CD14-positive monocyte (primary cell): Measurements from ENCODE around the gene SLC16A4. TPM values are rescaled to one million over a fixed set of nuclear protein-coding genes. Genes with fewer than 3 reads are reported as not detected.

Experiments
- DNase-seq, 3 donors: peaks; one replicate each; pipeline ENCODE4 v3.0.0-alpha.2; 2011 to 2022
- H2AFZ ChIP-seq: 2 replicates; pipeline ENCODE4 v1.6.0; 2012; ENCODE audit warnings: mild to moderate bottlenecking, low read depth, low read length, inconsistent platforms; ENCODE audit not compliant: insufficient read depth, poor library complexity, severe bottlenecking
- H3K27ac ChIP-seq, 2 donors: 1 replicate in 1 of 2; 2 replicates in 1 of 2; pipeline ENCODE4 v1.5.1; 2012 to 2013; ENCODE audit warnings: low read length in 2 of 2, control low read depth in 1 of 2, inconsistent platforms in 1 of 2, low read depth in 1 of 2, mild to moderate bottlenecking in 1 of 2
- H3K27me3 ChIP-seq, 2 donors: one replicate each; pipeline versions ENCODE4 v1.6.0 to v1.6.1; 2011 to 2013; ENCODE audit warnings: low read length in 2 of 2; ENCODE audit not compliant: control insufficient read depth in 2 of 2, insufficient read depth in 2 of 2
- H3K36me3 ChIP-seq, 2 donors: replicated peaks in 1 of 2; 1 replicate in 1 of 2; 2 replicates in 1 of 2; pipeline versions ENCODE4 v1.5.1 to v1.6.1; 2012 to 2013; ENCODE audit warnings: low read length in 2 of 2, control low read depth in 1 of 2, inconsistent platforms in 1 of 2, mild to moderate bottlenecking in 1 of 2; ENCODE audit not compliant: insufficient read depth in 2 of 2, control insufficient read depth in 1 of 2
- H3K4me1 ChIP-seq, 2 donors: 1 replicate in 1 of 2; 2 replicates in 1 of 2; pipeline versions ENCODE4 v1.5.1 to v1.6.1; 2012 to 2013; ENCODE audit warnings: low read length in 2 of 2, control low read depth in 1 of 2, inconsistent platforms in 1 of 2, mild to moderate bottlenecking in 1 of 2, moderate library complexity in 1 of 2; ENCODE audit not compliant: insufficient read depth in 2 of 2, control insufficient read depth in 1 of 2
- H3K4me2 ChIP-seq: replicated peaks from 2 replicates; pipeline ENCODE3; 2012; ENCODE audit warnings: low read length, moderate library complexity, mild to moderate bottlenecking; ENCODE audit not compliant: poor library complexity, severe bottlenecking; ENCODE audit errors: extremely low read depth
- H3K4me3 ChIP-seq, 3 experiments: fragments of 200-600 bp in 1 of 3; sonication (generic) in 1 of 3; replicated peaks in 1 of 3; 1 replicate in 2 of 3; 2 replicates in 1 of 3; pipeline ENCODE4 v1.5.1; 2011 to 2013; ENCODE audit warnings: low read length in 3 of 3, mild to moderate bottlenecking in 3 of 3, control low read depth in 2 of 3, low read depth in 2 of 3, inconsistent platforms in 1 of 3, moderate library complexity in 1 of 3
- H3K79me2 ChIP-seq: 2 replicates; pipeline ENCODE4 v1.6.0; 2012; ENCODE audit warnings: mild to moderate bottlenecking, control low read depth, inconsistent platforms, low read length, moderate library complexity; ENCODE audit not compliant: insufficient read depth
- H3K9ac ChIP-seq: 2 replicates; pipeline ENCODE4 v1.6.0; 2017; ENCODE audit warnings: low read length, mild to moderate bottlenecking; ENCODE audit not compliant: insufficient read depth, poor library complexity, severe bottlenecking
- H3K9me3 ChIP-seq, 2 donors: replicated peaks in 1 of 2; 1 replicate in 1 of 2; 2 replicates in 1 of 2; pipeline versions ENCODE4 v1.5.1 to v1.6.1; 2012 to 2013; ENCODE audit warnings: low read length in 2 of 2, control low read depth in 1 of 2; ENCODE audit not compliant: control insufficient read depth in 1 of 2, insufficient read depth in 1 of 2
- H4K20me1 ChIP-seq: 2 replicates; pipeline ENCODE4 v1.6.0; 2012; ENCODE audit warnings: mild to moderate bottlenecking, low read length, control low read depth, moderate library complexity; ENCODE audit not compliant: insufficient read depth
- H3K27ac Mint-ChIP-seq, 7 donors: one replicate each; pipeline ENCODE4 v1.8.0; 2020; ENCODE audit warnings: mild to moderate bottlenecking in 7 of 7, mixed read lengths in 7 of 7, moderate library complexity in 6 of 7, inconsistent platforms in 2 of 7
- H3K27me3 Mint-ChIP-seq, 3 donors: one replicate each; pipeline ENCODE4 v1.8.0; 2021 to 2022; ENCODE audit warnings: low read depth in 3 of 3, mild to moderate bottlenecking in 3 of 3, mixed read lengths in 3 of 3, moderate library complexity in 3 of 3, inconsistent platforms in 1 of 3
- H3K36me3 Mint-ChIP-seq, 2 donors: one replicate each; pipeline ENCODE4 v1.8.0; 2020; ENCODE audit warnings: mixed read lengths in 2 of 2, inconsistent platforms in 1 of 2, mild to moderate bottlenecking in 1 of 2
- H3K4me1 Mint-ChIP-seq: one replicate; pipeline ENCODE4 v1.8.0; 2020; ENCODE audit warnings: mild to moderate bottlenecking, mixed read lengths
- H3K4me3 Mint-ChIP-seq, 2 donors: one replicate each; pipeline ENCODE4 v1.8.0; 2020; ENCODE audit warnings: mild to moderate bottlenecking in 2 of 2, mixed read lengths in 2 of 2, moderate library complexity in 1 of 2
- H3K9me3 Mint-ChIP-seq, 7 donors: one replicate each; pipeline ENCODE4 v1.8.0; 2020 to 2022; ENCODE audit warnings: mixed read lengths in 7 of 7, mild to moderate bottlenecking in 6 of 7, moderate library complexity in 6 of 7, inconsistent platforms in 2 of 7
- CTCF ChIP-seq: fragments of 200-600 bp; IDR thresholded peaks from one replicate; pipeline ENCODE4 v1.8.0; 2022; ENCODE audit warnings: antibody characterized with exemption, mild to moderate bottlenecking
- WGBS: methylation state at CpG from one replicate; pipeline ENCODE4 v1.1.5; 2013; ENCODE audit warnings: missing lambda C conversion rate; ENCODE audit not compliant: insufficient coverage; 5-methylcytosine and 5-hydroxymethylcytosine counted together
- intact Hi-C, 2 donors: fragments of 100-400 bp; cut with micrococcal nuclease; formaldehyde crosslinking; loops; one replicate each; pipeline versions ENCODE4 v1.15.0 to v1.15.1; 2023
- polyA plus RNA-seq, 3 donors: library from polyadenylated mRNA; depleted of rRNA in 1 of 3; unstranded in 2 of 3; stranded (reverse) in 1 of 3; fragments of 300-500 nt in 2 of 3; fragments of >200 nt in 1 of 3; fragmentation: Illumina TruSeq in 2 of 3; gene quantifications; 1 replicate in 2 of 3; 2 replicates in 1 of 3; pipeline ENCODE4 v1.2.3, GENCODE V29; 2012 to 2021

SLC16A4 gene
- polyA plus RNA-seq, 3 donors: 0.13 to 0.26 (median 0.25) TPM

DNA sequence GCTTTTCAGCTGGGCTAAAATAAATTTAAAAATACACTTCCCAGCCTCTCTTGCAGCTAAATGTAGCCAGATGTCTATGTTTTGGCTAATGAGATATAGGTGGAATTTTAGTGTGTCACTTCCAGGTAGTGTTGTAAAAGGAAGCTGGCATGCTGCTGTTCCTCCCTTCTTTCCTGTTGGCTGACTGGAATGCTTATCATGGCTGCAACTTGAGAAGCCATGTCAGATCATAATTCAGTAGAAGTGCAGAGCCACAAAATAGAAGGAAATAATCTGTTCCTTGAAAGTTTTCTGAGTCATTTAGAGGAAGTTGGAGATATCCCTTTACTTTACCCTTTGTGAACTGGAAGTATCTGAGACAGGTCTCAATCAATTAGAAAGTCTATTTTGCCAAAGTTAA is 62.6 kb downstream of the SLC16A4 start:
- peaks cover 0 to 3% (median 0%) of the 10 kb centered on the region in 7 donors for H3K9me3 Mint-ChIP-seq

DNA sequence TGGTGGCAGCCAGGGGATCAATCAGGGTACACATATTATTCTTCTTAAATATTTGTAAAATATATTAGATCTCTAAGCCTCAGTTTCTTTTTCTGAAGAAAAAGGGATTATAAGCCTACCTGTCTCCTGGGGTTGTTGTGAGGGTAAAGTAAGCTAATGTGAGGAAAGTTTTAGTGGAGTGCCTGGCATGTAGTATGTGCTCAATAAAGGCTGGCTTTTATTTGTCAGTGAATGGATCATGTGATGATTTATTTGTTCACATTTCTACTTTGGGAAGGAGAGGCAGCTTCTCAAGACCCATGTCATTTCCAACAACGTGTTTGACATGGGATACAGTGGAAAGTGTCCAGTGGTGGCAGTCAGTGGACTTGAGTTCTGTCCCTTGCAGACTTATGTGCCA is 64.0 kb downstream of the SLC16A4 start:
- no peak for DNase-seq
- H3K9ac ChIP-seq: no peak overlapping the region
- no peaks in the 10 kb centered on the region for H3K27me3 ChIP-seq
- peaks cover 0 to 3% (median 0%) of the 10 kb centered on the region in 7 donors for H3K9me3 Mint-ChIP-seq
- H3K36me3 ChIP-seq: no peaks in the 10 kb centered on the region
- no peak overlapping the region for H3K27ac Mint-ChIP-seq
- H3K27ac ChIP-seq: no peak overlapping the region
- no peaks in the 10 kb centered on the region for H3K36me3 Mint-ChIP-seq
- intact Hi-C loops: no loop called here
- no peak overlapping the region for H3K4me3 ChIP-seq
- no peak overlapping the region for H3K4me2 ChIP-seq
- H3K9me3 ChIP-seq: no peaks in the 10 kb centered on the region
- TF ChIP-seq CTCF: no peak
- H2AFZ ChIP-seq: no peak overlapping the region
- 80% methylated on average over 1 of the region's 1 CpG for WGBS
- no peaks in the 10 kb centered on the region for H3K27me3 Mint-ChIP-seq
- no peak overlapping the region for H3K4me3 Mint-ChIP-seq
- H4K20me1 ChIP-seq: no peaks in the 10 kb centered on the region
- H3K4me1 ChIP-seq: peaks cover 7 to 8% of the 10 kb centered on the region in 2 donors
- H3K4me1 Mint-ChIP-seq: peaks cover 14% of the 10 kb centered on the region
- H3K79me2 ChIP-seq: no peaks in the 10 kb centered on the region

More for the DNA sequence above, 62.6 kb downstream of the SLC16A4 start:
- no peak overlapping the region for H3K4me3 Mint-ChIP-seq
- no peak overlapping the region for H3K4me2 ChIP-seq
- H2AFZ ChIP-seq: no peak overlapping the region
- no peak overlapping the region for H3K9ac ChIP-seq
- H3K9me3 ChIP-seq: no peaks in the 10 kb centered on the region
- no peaks in the 10 kb centered on the region for H3K27me3 Mint-ChIP-seq
- no peaks in the 10 kb centered on the region for H3K36me3 Mint-ChIP-seq
- H3K36me3 ChIP-seq: no peaks in the 10 kb centered on the region
- intact Hi-C loops: no loop called here
- TF ChIP-seq CTCF: no peak
- peaks cover 7 to 8% of the 10 kb centered on the region in 2 donors for H3K4me1 ChIP-seq
- H3K4me3 ChIP-seq: no peak overlapping the region
- no peaks in the 10 kb centered on the region for H4K20me1 ChIP-seq
- H3K27ac ChIP-seq: no peak overlapping the region
- no peak for DNase-seq
- no peaks in the 10 kb centered on the region for H3K79me2 ChIP-seq
- no peaks in the 10 kb centered on the region for H3K27me3 ChIP-seq
- H3K27ac Mint-ChIP-seq: peak overlapping the region in 1 of 7 donors; percentile 61
- H3K4me1 Mint-ChIP-seq: peaks cover 14% of the 10 kb centered on the region
